IMR-90 (cell line): ENCODE results near the gene CACNA2D4. TPM values are rescaled to one million over a fixed set of nuclear protein-coding genes. Genes with fewer than 3 reads are reported as not detected.

ENCODE experiments used
- ATAC-seq: fragments of 200-7000 bp; cut with Tn5 transposase; 2 replicates; pipeline ENCODE4 v1.9.1; 2020; ENCODE audit warnings: low read depth, mild to moderate bottlenecking, moderate library complexity
- BruUV-seq: library from RNA; stranded (reverse); fragments of 400-500 nt; replicated peaks from 2 replicates; lab custom pipeline; 2021; lab: Mats Ljungman, UMichigan
- CTCF ChIA-PET: fragments of 300-600 bp; formaldehyde crosslinking; extraction: SDS; loops from one replicate; lab custom pipeline; 2021; ENCODE audit warnings: antibody characterized with exemption; lab: Yijun Ruan, JAX
- POLR2A ChIA-PET: fragments of 300-600 bp; sonication (Branson Sonifier 250); formaldehyde crosslinking; loops from one replicate; lab custom pipeline; 2022; ENCODE audit warnings: antibody characterized with exemption; ENCODE audit not compliant: unreplicated experiment; lab: Charles Lee
- DNase-seq: peaks from one replicate; pipeline ENCODE4 v3.0.0; 2013
- H2AFZ ChIP-seq: replicated peaks from 2 replicates; pipeline ENCODE3; 2013; ENCODE audit warnings: low read length, mild to moderate bottlenecking; ENCODE audit not compliant: poor library complexity
- H2AK5ac ChIP-seq: 2 replicates; pipeline ENCODE4 v1.6.1; 2013; ENCODE audit warnings: low read depth, low read length, inconsistent platforms
- H2AK9ac ChIP-seq: replicated peaks from 2 replicates; pipeline ENCODE3; 2013; ENCODE audit warnings: mild to moderate bottlenecking, low read depth, low read length, moderate library complexity; ENCODE audit not compliant: poor library complexity
- H2BK120ac ChIP-seq: 2 replicates; pipeline ENCODE4 v1.6.1; 2013; ENCODE audit warnings: low read depth, low read length, inconsistent platforms
- H2BK15ac ChIP-seq: 3 replicates; pipeline ENCODE4 v1.6.1; 2013; ENCODE audit warnings: low read depth, low read length, inconsistent platforms
- H2BK20ac ChIP-seq: 2 replicates; pipeline ENCODE4 v1.6.1; 2013; ENCODE audit warnings: low read depth, mild to moderate bottlenecking, inconsistent platforms, low read length, moderate library complexity
- H2BK5ac ChIP-seq: 2 replicates; pipeline ENCODE4 v1.6.1; 2013; ENCODE audit warnings: mild to moderate bottlenecking, low read depth, low read length, inconsistent platforms; ENCODE audit not compliant: poor library complexity, severe bottlenecking
- H3K14ac ChIP-seq: replicated peaks from 2 replicates; pipeline ENCODE4 v1.6.1; 2013; ENCODE audit warnings: low read depth, low read length, inconsistent platforms
- H3K18ac ChIP-seq: 2 replicates; pipeline ENCODE4 v1.6.1; 2013; ENCODE audit warnings: low read depth, low read length, control low read depth
- H3K23ac ChIP-seq: 2 replicates; pipeline ENCODE4 v1.6.1; 2013; ENCODE audit warnings: low read depth, low read length, inconsistent platforms
- H3K27ac ChIP-seq: 2 replicates; pipeline ENCODE4 v1.5.1; 2013; ENCODE audit warnings: mild to moderate bottlenecking, control low read depth, low read length; ENCODE audit not compliant: insufficient read depth
- H3K27me3 ChIP-seq: 2 replicates; pipeline ENCODE4 v1.6.1; 2013; ENCODE audit warnings: low read length; ENCODE audit not compliant: control insufficient read depth, insufficient read depth
- H3K36me3 ChIP-seq: 2 replicates; pipeline ENCODE4 v1.6.1; 2013; ENCODE audit warnings: low read length, mixed read lengths; ENCODE audit not compliant: control insufficient read depth, insufficient read depth
- H3K4ac ChIP-seq: 2 replicates; pipeline ENCODE4 v1.6.1; 2013; ENCODE audit warnings: low read depth, low read length, inconsistent platforms
- H3K4me1 ChIP-seq: 2 replicates; pipeline ENCODE4 v1.6.1; 2013; ENCODE audit warnings: low read length, mixed read lengths; ENCODE audit not compliant: control insufficient read depth, insufficient read depth
- H3K4me2 ChIP-seq: 2 replicates; pipeline ENCODE4 v1.6.1; 2013; ENCODE audit warnings: low read depth, mild to moderate bottlenecking, control low read depth, low read length, moderate library complexity
- H3K4me3 ChIP-seq: 2 replicates; pipeline ENCODE4 v1.5.1; 2013; ENCODE audit warnings: low read depth, mild to moderate bottlenecking, control low read depth, low read length, moderate library complexity; ENCODE audit not compliant: insufficient read depth
- H3K56ac ChIP-seq: 2 replicates; pipeline ENCODE4 v1.6.1; 2013; ENCODE audit warnings: low read length, inconsistent platforms; ENCODE audit not compliant: insufficient read depth; ENCODE audit errors: extremely low read depth
- H3K79me1 ChIP-seq, 2 experiments: 2 replicates each; pipeline ENCODE4 v1.6.1; 2013; ENCODE audit warnings: low read length in 2 of 2, inconsistent platforms in 1 of 2, low read depth in 1 of 2
- H3K9ac ChIP-seq: 2 replicates; pipeline ENCODE4 v1.6.1; 2013; ENCODE audit warnings: low read depth, low read length, control low read depth
- H3K9me1 ChIP-seq: 2 replicates; pipeline ENCODE4 v1.6.1; 2013; ENCODE audit warnings: low read length, inconsistent platforms; ENCODE audit not compliant: insufficient read depth
- H3K9me3 ChIP-seq: 2 replicates; pipeline ENCODE4 v1.6.1; 2013; ENCODE audit warnings: low read length; ENCODE audit not compliant: control insufficient read depth, insufficient read depth
- H4K20me1 ChIP-seq: 2 replicates; pipeline ENCODE4 v1.6.1; 2013; ENCODE audit warnings: low read length, inconsistent platforms; ENCODE audit not compliant: insufficient read depth
- H4K5ac ChIP-seq: 2 replicates; pipeline ENCODE4 v1.6.1; 2013; ENCODE audit warnings: mild to moderate bottlenecking, low read depth, low read length, control low read depth
- H4K8ac ChIP-seq, 2 experiments: 2 replicates each; pipeline ENCODE4 v1.6.1; 2013; ENCODE audit warnings: low read depth in 2 of 2, low read length in 2 of 2, control low read depth in 1 of 2, inconsistent platforms in 1 of 2
- H4K91ac ChIP-seq: 2 replicates; pipeline ENCODE4 v1.6.1; 2013; ENCODE audit warnings: low read depth, low read length, inconsistent platforms; ENCODE audit not compliant: insufficient read depth
- CEBPB ChIP-seq: IDR thresholded peaks from 2 replicates; pipeline ENCODE4 v1.6.1; 2012; ENCODE audit warnings: low read depth, low read length, improper control_type of control experiment
- ELK1 ChIP-seq: fragments of 150-350 bp; IDR thresholded peaks from 2 replicates; pipeline ENCODE4 v1.6.1; 2016; ENCODE audit warnings: low read depth, mild to moderate bottlenecking, low read length, moderate library complexity, borderline replicate concordance
- MAFK ChIP-seq: IDR thresholded peaks from 2 replicates; pipeline ENCODE4 v1.6.1; 2012; ENCODE audit warnings: low read depth, low read length, improper control_type of control experiment
- MAZ ChIP-seq: IDR thresholded peaks from 2 replicates; pipeline ENCODE4 v1.6.1; 2012; ENCODE audit warnings: low read depth, mild to moderate bottlenecking, low read length, improper control_type of control experiment, moderate library complexity, borderline replicate concordance
- POLR2A ChIP-seq: IDR thresholded peaks from 2 replicates; pipeline ENCODE4 v1.6.1; 2012; ENCODE audit warnings: mild to moderate bottlenecking, low read depth, low read length
- RAD21 ChIP-seq: IDR thresholded peaks from 2 replicates; pipeline ENCODE4 v1.6.1; 2012; ENCODE audit warnings: low read length, improper control_type of control experiment
- RFX5 ChIP-seq: IDR thresholded peaks from 2 replicates; pipeline ENCODE4 v1.8.0; 2012; ENCODE audit warnings: low read depth, mild to moderate bottlenecking, low read length, moderate library complexity
- SMC3 ChIP-seq: fragments of 150-350 bp; IDR thresholded peaks from 2 replicates; pipeline ENCODE4 v1.6.1; 2016; ENCODE audit warnings: low read depth, mild to moderate bottlenecking, antibody characterized with exemption, low read length, moderate library complexity
- WGBS, 2 experiments: methylation state at CpG; one replicate each; pipeline versions ENCODE4 v1.1.5 to v1.1.7; 2013; ENCODE audit warnings: missing lambda C conversion rate in 2 of 2; ENCODE audit not compliant: insufficient read length in 1 of 2; ENCODE audit errors: extremely low coverage in 2 of 2; 5-methylcytosine and 5-hydroxymethylcytosine counted together
- dilution Hi-C: fragments of 300-500 bp; cut with HindIII; formaldehyde crosslinking; loops from one replicate; pipeline ENCODE4 v1.14.3; 2018; ENCODE audit warnings: low sequenced_read_pairs; ENCODE audit not compliant: unreplicated experiment
- in situ Hi-C: fragments of 300-500 bp; cut with MboI; formaldehyde crosslinking; loops from 3 replicates; pipeline ENCODE4 v1.14.3; 2019; ENCODE audit warnings: low sequenced_read_pairs, inconsistent platforms, mixed read lengths
- intact Hi-C: fragments of 100-400 bp; cut with micrococcal nuclease; formaldehyde crosslinking; loops from 2 replicates; pipeline ENCODE4 v1.10.0; 2022
- polyA plus RNA-seq, 3 experiments: library from polyadenylated mRNA; depleted of rRNA; stranded (reverse); fragments of >200 nt; gene quantifications; 2 replicates each; pipeline ENCODE4 v1.2.3, GENCODE V29; 2012; ENCODE audit warnings: low replicate concordance in 1 of 3
- total RNA-seq: library from RNA; depleted of rRNA; stranded (reverse); fragments of >200 nt; gene quantifications from 2 replicates; pipeline ENCODE4 v1.2.3, GENCODE V29; 2012
- TF ChIP-seq, protein P1 (sequence below): conservative IDR thresholded peaks from 2 replicates; pipeline ENCODE4 v1.5.1; 2012; ENCODE audit warnings: mild to moderate bottlenecking, low read depth, low read length, improper control_type of control experiment

CACNA2D4 gene
- total and polyA plus RNA-seq, 2 of the 4 experiments (the other 2 are of a cell fraction), result 0.18 to 0.22 TPM

GRCh38 chr12:1834186-1834925 lies 84.1 kb downstream of the CACNA2D4 start:
- no peak overlapping the region for H2AK9ac ChIP-seq
- H3K4ac ChIP-seq, result no peak overlapping the region
- no peak overlapping the region for H2BK20ac ChIP-seq
- dilution Hi-C loops, result no loop called here
- H3K4me1 ChIP-seq, result no peaks in the 10 kb centered on the region
- no peak overlapping the region for H4K8ac ChIP-seq
- no peak overlapping the region for H2BK5ac ChIP-seq
- no peaks in the 10 kb centered on the region for H3K79me1 ChIP-seq
- H3K9me3 ChIP-seq, result no peaks in the 10 kb centered on the region
- no peak overlapping the region for H3K27ac ChIP-seq
- no peak overlapping the region for H2BK120ac ChIP-seq
- ChIA-PET POLR2A (no interaction called here), CTCF (no interaction called here)
- no peak overlapping the region for H4K91ac ChIP-seq
- no peak overlapping the region for H3K4me3 ChIP-seq
- H3K56ac ChIP-seq, result no peak overlapping the region
- no peak overlapping the region for H2AK5ac ChIP-seq
- no peak overlapping the region for H3K18ac ChIP-seq
- H2BK15ac ChIP-seq, result no peak overlapping the region
- H3K9ac ChIP-seq, result no peak overlapping the region
- H3K4me2 ChIP-seq, result no peak overlapping the region
- ATAC-seq, result no peak
- TF ChIP-seq POLR2A (no peak), RAD21 (no peak), ELK1 (no peak), MAZ (no peak), CEBPB (no peak), SMC3 (no peak), MAFK (no peak), RFX5 (no peak)
- TF ChIP-seq, protein P1, sequence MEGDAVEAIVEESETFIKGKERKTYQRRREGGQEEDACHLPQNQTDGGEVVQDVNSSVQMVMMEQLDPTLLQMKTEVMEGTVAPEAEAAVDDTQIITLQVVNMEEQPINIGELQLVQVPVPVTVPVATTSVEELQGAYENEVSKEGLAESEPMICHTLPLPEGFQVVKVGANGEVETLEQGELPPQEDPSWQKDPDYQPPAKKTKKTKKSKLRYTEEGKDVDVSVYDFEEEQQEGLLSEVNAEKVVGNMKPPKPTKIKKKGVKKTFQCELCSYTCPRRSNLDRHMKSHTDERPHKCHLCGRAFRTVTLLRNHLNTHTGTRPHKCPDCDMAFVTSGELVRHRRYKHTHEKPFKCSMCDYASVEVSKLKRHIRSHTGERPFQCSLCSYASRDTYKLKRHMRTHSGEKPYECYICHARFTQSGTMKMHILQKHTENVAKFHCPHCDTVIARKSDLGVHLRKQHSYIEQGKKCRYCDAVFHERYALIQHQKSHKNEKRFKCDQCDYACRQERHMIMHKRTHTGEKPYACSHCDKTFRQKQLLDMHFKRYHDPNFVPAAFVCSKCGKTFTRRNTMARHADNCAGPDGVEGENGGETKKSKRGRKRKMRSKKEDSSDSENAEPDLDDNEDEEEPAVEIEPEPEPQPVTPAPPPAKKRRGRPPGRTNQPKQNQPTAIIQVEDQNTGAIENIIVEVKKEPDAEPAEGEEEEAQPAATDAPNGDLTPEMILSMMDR, result no peak
- H3K9me1 ChIP-seq, result no peaks in the 10 kb centered on the region
- H3K14ac ChIP-seq, result no peak overlapping the region
- H2AFZ ChIP-seq, result no peak overlapping the region
- H3K36me3 ChIP-seq, result no peaks in the 10 kb centered on the region
- BruUV-seq, result no TSS peak
- H4K20me1 ChIP-seq, result no peaks in the 10 kb centered on the region; the same call in 1 of the 2 replicates
- 77% methylated on average over 15 of the region's 34 CpGs; no CpG with 5 or more reads in 1 of the 2 experiments for WGBS, 2 experiments
- in situ Hi-C loops, result no loop called here
- H4K5ac ChIP-seq, result no peak overlapping the region
- H3K23ac ChIP-seq, result no peak overlapping the region
- intact Hi-C loops, result no loop called here
- peaks cover 45% of the 10 kb centered on the region for H3K27me3 ChIP-seq
- no peak for DNase-seq
